ENCODE measurements around the gene NFIC.
"Not testable (repeated sequence)": the region's sequence is repeated elsewhere in the genome, so short reads cannot be mapped to it uniquely, and the experiment has no call there.

The NFIC gene

DNA sequence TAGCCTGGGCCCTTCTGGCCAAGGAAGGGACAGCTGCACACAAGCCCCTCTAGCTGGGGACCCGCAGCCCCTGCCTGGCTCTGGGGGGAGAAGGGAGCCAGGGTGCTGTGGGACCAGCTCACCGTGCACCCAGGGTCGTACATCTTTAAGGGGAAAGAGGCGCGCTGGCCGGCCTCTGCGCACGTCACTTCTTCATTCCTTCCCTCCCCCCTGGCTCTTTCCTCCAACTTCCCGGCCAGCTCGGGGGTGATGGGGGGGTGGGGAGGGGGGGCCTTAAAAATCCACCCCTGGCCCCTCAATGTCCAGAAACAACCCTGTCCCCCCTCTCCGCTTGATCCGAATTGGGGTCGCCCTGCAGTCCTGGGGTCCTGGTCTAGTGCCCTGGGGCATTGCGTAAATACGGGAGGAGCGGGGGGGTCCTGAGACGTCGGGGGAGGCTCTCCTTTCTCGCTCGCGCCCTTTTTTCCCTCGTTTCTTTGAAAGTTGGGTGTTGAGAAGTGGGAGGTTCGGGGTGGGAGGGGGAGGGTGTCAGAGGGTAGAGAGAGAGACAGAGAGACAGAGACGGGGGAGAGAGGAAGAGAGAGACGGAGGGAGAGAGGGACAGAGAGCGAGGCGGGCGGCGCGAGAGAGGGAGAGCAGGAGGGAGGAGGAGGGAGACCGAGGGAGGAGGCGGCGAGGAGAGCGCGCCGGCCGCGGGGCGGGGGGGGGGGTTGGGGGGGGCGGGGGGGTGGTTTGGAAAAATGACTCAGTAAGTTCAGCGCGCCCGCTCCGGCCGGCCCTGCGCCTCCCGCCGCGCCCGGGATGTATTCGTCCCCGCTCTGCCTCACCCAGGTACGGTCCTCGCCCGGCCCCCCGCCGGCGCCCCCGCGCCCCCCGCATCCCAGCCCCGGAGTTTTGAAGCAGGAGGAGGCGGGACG is at the start of gene NFIC:
TSS of gene NFIC (plus strand) at position 748 of the 917 bp plus-strand sequence. CDS start at position 802, 54 bp downstream.
- DNase-seq = peak; percentile 54

DNA sequence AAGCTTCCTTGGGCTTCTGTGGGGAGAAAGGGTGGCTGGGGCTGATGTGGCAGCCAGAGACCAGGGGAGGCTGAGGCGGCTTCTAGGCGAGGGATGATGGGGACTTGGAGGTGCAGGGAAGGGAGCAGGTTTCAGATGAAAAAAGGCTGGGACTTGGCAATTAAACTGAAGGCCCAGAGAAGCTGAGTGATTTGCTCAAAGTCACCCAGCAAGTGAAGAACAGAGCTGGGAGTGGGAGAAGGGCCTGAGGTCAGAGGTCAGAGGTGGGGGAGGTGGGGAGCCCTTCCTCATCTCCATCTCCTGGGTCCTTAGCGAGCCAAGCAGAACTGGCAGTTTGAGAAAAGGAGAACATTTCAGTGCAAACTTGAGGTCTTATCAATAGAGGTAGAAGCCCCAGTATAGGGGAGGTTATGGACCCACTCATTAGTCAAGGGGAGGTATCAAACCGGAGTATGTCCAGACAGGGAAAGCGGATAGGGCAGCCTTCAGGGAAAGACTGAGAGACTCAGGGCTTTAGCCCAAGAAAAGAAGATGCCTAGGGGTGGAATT is 49.6 kb upstream of the NFIC start:
- no peak for DNase-seq

DNA sequence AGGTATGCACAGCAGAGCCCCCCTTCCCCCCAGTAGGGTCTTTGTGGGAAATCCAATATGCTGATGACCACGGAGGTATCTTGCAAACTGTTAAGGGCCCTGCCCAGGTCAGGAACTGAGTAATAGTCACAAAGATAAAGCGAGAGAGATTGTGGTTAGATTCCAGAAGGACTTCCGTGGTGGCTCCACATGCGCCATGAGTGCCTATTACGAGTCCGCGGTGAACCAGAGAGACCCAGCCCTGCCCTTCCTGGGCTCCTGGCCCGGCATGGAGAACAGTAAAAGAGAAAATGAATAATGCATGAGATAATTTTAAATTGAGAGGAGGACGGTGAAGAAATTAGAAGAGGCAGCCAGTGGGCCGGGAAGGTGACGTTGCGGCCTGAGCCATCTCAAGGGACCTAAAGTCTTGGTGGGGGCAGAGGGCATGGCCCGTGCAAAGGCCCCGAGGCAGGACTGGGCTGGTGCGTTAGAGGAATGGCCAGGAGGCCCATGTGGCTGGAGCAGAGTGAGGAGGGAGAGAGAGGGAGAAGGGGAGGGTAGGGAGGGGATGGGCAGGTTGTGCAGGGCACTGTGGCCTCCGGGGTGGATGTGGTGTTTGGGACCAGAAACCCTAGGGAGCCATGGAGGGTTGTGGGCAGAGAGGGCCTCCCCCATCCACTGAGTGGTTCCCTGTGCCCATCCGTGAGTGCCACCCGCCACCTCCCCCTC is 46.6 kb upstream of the NFIC start:
- DNase-seq = no peak

DNA sequence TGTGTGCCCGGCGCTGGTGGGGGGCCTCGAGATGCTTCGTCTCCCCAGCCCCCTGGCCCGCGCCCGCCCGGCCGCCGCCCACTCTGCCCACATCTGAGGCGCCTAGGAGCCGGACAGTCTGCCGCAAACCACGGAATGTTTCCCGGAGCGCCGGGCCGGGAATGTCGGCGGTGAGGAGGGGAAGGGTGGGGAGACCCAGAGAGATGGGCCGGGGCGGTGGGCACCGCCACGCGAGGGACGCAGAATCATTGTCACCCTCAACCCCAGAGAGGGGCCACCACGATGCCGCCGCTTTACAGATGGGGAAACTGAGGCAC is 46.1 kb upstream of the NFIC start:
- no peak for DNase-seq

DNA sequence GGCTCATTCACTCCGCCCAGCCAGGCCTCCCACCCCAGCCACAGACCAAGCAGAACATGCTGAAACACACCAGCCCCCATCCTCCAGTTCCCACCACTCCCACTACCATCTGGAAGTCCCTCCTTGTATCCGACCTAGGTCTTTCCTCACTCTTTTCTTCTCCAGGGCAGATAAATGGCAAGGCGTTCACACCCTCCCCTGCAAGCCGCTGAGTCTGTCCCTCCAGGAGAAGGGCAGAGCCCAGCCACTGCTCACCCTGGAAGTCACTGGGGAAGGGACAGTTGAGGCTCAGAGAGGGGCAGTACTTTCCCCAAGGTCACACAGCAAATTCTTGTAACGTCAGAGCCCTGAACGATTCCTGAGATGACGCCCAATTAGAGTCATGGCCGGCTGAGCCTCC is 45.5 kb upstream of the NFIC start:
- no peak for DNase-seq

DNA sequence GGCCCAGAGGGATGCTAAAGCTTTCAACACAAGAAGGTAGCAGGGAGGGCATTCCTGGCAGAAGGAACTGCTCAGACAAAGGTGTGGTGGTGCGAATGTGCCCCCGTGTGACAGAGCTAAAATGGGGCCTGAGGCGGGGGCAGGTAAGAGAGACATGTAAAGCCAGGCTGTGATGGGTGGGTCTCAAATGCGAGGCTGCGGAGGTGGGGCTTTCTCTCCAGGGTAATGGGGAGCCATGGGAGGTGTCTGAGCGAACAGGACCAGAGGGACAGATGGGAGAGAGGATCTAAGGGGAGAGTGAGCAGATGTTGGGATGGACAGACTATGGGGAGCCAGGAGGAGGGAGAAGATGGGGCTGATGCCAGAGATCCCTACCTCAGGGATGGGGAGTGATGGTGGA is 44.7 kb upstream of the NFIC start:
- no peak for DNase-seq

DNA sequence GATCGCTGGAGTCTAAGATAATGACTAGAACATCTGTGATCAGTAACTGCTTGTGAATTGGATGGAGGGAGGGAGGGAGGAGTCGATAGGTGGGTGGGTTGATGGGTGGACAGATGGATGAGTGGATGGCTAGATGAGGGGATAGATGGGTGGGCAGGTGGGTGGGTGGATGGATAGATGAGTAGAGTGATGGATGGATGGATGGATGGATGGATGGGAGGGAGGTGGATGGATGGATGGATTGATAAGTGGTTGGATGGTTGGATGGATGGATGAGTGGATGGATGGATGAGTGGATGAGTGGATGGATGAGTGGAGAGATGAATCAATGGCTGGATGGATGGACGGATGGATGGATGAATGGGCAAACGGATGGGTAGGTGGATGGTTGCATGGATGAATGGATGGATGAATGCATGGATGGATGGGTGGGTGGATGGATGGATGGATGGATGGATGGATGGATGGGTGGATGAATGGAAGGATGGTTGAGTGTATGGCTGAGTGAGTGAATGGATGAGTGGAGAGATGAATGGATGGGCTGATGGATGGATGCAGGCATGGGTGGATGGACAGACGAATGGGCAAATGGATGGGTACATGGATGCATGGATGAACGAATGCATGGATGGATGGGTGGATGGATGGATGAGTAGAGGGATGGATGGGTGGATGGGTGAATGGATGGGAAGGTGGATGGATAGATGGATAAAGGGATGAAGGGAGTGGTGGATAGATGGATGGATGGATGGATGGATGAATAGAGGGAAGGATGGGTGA is 44.0 kb upstream of the NFIC start:
- no peak for DNase-seq

DNA sequence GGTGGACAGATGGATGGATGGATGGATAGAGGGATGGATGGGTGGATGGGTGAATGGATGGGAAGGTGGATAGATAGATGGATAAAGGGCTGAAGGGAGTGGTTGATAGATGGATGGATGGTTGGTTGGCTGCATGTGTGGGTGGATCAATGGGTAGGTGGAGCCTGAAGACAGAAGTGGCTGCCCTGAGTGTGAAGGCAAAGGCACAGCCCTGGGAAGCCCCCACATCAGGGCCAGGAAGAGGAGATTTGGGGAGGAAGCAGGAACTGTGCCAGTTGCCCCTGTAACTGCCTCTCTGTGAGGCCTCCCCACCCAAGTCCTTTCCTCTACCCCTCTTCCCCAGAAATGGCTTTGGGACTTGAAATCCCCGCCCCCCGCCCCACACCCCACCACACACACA is 43.4 kb upstream of the NFIC start:
- DNase-seq = no peak

DNA sequence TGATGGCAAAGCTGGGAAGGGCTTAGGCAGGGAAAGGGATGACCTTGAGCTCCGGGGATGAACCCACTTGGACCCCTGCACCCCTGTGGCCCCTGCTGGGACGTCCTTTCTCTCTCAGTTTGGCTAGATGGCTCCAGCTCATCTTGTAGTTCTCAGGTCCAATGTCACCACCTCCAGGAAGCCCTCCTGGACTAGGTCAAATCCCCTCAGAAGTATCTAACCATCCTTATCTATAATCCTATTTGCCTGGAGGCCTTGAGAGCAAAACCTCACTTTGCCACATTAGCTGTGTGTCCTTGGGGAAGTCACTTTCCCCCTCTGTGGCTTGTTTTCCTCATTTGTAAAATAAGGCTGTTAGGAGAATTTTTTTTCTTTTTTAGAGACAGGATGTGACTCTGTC is 42.7 kb upstream of the NFIC start:
- no peak for DNase-seq

DNA sequence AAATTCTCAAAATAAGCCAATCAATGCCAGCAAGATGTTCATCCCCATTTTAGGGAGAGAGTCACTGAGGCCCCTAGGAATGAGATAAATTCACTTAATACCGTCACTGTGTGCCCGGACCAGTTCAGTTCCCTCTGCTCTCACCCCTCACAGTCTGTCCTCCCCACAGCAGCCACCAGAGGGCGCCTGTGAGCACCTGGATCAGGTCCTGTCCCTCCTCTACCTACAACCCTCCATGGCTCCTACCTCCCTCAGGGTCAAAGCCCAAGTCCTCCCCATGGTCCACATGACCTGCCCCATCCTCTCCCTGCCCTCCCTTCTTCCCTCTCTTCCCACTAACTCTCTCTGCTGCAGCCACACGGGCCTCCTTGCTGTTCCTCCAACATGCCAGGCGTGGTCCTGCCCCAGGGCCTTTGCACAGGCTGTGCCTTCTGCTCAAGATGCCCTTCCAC is 42.0 kb upstream of the NFIC start:
- DNase-seq = peak; percentile 96

DNA sequence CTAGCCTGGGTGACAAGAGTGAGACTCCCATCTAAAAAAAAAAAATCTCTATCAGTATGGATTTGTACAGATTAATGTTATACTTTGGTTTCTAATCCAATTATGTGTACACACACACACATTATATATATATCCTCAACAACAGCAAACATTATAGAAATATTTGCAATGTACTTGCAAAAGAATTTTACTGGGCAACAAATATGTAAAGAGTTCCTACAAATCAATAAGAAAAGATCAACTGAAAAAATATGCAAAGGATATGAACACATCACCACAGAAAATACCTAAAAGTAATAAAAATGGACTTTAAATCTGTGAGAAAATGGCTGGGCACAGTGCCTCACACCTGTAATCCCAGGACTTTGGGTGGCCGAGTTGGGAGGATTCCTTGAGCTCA is 40.9 kb upstream of the NFIC start:
- no peak for DNase-seq

DNA sequence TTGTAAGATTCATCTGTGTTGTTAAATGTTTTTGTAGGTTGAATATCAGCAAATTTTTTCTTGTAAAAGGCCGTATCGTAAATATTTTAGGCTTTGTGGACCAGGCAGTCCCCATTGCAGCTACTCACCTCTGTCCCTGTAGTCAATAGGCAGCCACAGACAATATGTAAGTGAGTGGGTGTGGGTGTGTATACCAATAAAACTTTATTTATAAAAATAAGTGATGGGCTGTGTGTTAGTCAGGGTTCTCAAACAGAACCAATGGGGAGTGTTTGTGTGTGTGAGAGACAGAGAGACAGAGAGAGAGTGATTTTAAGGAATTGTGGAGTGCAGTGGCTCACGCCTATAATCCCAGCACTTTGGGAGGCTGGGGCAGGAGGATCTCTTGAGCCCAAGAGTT is 37.6 kb upstream of the NFIC start:
- DNase-seq = no peak

DNA sequence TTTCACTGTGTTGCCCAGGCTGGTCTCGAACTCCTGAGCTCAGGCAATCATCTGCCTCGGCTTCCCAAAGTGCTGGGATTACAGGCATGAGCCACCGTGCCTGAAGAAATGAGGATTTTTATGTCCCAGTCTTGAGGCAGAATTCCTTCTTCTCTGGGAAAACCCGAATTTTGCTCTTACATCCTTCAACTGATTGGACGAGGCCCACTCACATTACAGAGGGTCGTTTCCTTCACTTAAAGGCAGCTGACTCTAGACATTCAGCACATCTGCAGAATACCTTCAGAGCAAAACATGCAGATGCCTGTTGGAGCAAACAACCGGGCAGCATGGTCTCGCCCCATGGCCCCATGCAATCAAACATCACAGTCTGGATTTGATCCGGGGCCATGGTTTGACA is 36.3 kb upstream of the NFIC start:
- DNase-seq = no peak

DNA sequence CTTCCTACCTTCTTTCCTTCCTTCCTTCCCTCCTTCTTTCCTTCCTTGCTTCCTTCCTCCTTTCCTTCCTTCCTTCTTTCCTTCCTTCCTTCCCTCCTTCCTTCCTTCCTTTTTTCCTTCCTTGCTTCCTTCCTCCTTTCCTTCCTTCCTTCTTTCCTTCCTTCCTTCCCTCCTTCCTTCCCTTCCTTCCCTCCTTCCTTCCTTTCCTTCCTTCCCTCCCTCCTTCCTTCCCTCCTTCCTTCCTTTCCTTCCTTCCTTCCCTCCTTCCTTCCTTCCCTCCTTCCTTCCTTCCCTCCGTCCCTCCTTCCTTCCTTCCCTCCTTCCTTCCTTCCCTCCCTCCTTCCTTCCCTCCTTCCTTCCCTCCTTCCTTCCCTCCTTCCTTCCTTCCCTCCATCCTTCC is 34.2 kb upstream of the NFIC start:
- DNase-seq = not testable (repeated sequence)

DNA sequence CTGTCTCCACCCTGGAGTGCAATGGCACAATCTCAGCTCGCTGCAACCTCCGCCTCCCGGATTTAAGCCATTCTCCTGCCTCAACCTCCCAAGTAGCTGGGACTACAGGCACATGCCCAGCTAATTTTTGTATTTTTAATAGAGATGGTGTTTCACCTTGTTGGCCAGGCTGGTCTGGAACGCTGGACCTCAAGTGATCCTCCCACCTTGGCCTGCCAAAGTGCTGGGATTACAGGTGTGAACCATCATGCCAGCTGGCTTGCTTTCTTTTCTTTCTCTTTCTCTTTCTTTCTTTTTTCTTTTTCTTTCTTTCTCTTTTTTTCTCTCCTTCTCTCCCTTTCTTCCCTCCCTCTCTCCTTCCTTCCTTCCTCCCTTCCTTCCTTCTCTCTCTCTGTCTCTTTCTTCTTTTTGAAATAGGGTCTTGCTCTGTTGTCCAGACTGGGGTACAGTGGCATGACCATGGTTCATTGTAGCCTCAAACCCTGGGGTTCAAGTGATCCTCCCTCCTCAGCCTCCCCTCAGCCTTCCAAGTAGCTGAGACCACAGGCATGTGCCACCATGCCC is 33.3 kb upstream of the NFIC start:
- no peak for DNase-seq

DNA sequence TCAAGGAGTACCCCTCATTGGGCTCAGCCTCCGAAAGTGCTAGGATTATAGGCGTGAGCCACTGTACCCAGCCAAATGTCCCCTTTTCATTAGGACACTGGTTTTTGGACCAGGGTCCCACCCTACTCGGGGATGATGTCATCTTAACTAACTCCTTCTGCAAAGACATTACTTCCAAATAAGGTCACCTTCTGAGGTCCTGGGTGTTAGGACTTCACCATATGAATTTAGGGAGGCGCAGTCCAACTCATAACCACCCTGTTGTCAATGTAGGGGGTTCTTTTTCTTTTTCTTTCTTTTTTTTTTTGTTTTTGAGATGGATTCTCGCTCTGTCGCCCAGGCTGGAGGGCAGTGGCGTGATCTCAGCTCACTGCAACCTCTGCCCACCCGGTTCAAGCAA is 32.7 kb upstream of the NFIC start:
- DNase-seq = no peak

DNA sequence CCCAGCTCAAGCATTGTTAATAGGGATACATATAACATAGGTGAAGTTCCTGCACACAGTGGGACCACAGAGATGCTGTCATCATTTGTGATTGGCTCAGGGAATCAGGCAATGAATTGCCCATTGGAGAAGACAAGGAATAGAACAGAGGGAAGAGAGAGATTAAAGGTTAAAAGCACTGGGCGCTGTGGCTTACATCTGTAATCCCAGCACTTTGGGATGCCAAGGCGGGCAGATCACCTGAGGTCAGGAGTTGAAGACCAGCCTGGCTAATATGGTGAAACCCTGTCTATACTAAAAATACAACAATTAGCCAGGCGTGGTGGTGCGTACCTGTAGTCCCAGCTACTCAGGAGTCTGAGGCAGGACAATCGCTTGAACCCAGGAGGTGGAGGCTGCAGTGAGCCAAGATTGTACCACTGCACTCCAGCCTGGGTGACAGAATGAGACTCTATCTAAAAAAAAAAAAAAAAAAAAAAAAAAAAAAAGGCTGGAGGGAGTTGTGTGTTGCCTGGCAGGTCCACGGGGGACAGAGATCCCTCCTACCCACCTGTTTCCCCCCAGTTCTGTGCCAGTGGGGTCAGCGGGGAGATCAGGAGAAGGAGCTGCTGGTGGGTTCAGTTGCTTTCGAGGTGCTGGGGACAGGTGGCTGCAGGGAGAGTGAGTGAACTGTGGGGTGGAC is 31.5 kb upstream of the NFIC start:
- not testable (repeated sequence) for DNase-seq

DNA sequence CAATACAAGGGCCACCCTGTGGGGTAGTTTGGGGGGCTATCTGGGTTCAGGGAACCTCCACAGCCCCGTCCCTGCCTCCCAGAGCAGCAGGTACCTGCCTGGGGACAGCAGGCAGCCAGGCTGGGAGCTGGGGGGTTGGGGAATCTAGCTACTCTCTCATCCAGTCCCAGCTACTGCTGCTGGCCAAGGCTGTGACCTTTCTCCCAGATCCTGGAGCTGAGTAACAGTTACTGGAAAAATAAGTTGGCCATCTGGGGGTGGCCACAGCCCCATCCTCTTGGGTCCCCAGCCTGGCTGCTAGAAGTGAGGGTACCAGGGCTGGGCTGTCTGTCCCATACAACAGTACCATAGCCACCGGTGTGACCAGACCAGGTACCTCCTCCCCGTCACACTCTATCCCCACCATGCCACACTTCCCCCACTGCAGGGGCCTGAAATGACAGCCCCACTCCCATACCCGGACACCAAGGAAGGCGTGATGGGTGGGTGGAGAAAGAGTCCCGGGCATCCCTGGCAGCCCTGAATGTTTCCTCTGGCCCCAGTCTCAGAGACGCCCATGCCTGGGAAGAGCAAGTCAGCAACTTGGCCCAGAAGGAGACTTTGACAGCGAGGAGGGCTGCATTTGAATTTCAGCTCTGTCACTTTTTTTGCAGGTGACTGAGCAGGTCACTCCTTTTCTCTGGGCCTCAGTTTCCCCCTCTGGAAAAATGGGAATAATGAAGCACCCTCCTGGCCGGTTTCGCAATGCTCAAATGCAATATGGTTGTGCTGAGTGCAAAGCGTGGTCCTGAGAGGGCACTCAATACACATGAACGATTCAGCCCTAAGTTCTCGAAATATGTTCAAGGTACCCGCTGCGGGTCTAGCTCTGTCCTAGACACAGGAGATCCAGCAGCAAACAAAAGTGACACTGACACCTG is 30.7 kb upstream of the NFIC start:
- DNase-seq = no peak

DNA sequence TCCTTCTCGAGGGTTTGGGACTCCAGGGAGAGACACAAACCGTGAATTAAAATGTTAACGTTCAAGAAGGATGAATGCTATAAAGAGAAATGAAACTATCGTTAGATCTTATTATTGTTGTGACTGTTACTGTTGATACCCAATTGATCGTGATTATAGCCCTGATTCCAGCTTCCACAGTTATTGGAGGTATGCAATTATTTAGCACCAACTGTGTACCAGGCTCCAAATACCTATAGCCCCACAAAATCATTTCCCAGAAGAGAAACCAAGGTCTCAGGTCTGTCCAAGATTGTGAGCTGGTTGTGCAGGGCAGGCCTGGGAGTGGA is 30.1 kb upstream of the NFIC start:
- no peak for DNase-seq

DNA sequence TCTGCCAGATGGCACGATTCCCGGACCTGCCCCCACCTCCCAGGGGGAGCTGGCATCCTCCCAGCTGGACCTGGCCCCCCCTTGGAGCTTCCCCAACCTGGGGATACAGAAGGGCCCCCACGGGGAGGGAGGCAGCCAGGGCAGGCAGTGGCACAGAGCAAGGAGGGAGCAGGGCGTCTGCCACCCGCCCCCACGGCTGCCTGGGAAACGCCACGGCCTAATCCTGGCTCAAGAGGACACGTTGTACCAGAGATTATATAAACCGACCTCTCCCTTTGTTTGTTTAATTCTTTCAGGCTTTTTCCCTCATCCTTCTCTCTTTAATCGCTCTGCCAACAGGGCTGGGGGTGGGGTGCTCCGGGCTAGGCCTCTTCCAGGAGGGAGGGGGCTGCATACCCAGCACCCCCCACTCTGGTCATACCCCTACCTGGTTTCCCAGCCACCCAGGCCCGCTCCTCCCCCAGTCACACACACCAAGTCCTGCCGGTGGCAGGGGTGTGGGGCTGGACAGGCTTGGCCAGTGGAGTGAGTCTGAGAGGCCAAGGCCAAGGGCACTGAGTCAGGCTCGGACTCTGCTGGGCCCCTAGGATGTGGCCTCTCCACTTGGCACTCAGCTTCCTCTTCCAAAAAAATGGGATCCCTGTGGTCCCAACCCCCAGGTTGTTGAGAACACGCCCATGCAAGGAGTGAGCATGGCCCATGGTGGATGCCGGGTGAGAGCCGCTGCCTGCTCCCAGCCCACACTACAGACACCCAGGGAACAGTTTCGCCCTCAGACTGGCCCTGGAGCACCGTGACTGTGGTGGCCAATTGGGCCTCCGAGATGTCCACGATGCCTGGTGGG is 29.5 kb upstream of the NFIC start:
- DNase-seq = no peak

Data from stimulated activated CD8-positive, alpha-beta memory T cell treated with anti-CD3 and anti-CD28 coated beads, Interleukin-4, amount 100 ng/mL, for 48 hours (primary cell).